CD4-positive, alpha-beta T cell (primary cell): ENCODE data around the gene PLXDC1. TPM values are rescaled to one million over a fixed set of nuclear protein-coding genes. Genes with fewer than 3 reads are reported as not detected.

ENCODE experiments used
- ATAC-seq: fragments of 200-7000 bp; cut with Tn5 transposase; one replicate; pipeline ENCODE4 v1.10.0; 2022; ENCODE audit warnings: mild to moderate bottlenecking; ENCODE audit not compliant: poor library complexity
- CTCF ChIA-PET: fragments of 350-600 bp; sonication (Branson Sonifier 250); formaldehyde crosslinking; loops from one replicate; lab custom pipeline; 2021; ENCODE audit warnings: antibody characterized with exemption, inconsistent platforms; lab: Charles Lee
- POLR2A ChIA-PET: fragments of 350-600 bp; sonication (Branson Sonifier 250); formaldehyde crosslinking; loops from one replicate; lab custom pipeline; 2021; ENCODE audit warnings: antibody characterized with exemption, inconsistent platforms; lab: Charles Lee
- DNase-seq, 14 experiments: peaks; one replicate each; pipeline ENCODE4 v3.0.0-alpha.2; 2013 to 2020; ENCODE audit warnings: mixed read lengths in 2 of 14
- H3K27ac ChIP-seq, 2 donors: one replicate each; pipeline versions ENCODE4 v1.5.1 to v1.7.0; 2013; ENCODE audit warnings: low read length in 2 of 2, low read depth in 1 of 2, mild to moderate bottlenecking in 1 of 2
- H3K27me3 ChIP-seq, 2 experiments: 1 replicate in 1 of 2; 2 replicates in 1 of 2; pipeline versions ENCODE4 v1.6.1 to v1.7.0; 2013; ENCODE audit warnings: low read length in 2 of 2, control low read depth in 1 of 2, mild to moderate bottlenecking in 1 of 2, moderate library complexity in 1 of 2; ENCODE audit not compliant: insufficient read depth in 2 of 2, control insufficient read depth in 1 of 2
- H3K36me3 ChIP-seq: one replicate; pipeline ENCODE4 v1.6.1; 2013; ENCODE audit warnings: low read length, control low read depth; ENCODE audit not compliant: insufficient read depth
- H3K4me1 ChIP-seq: one replicate; pipeline ENCODE4 v1.6.1; 2013; ENCODE audit warnings: low read length, control low read depth; ENCODE audit not compliant: insufficient read depth
- H3K4me3 ChIP-seq: one replicate; pipeline ENCODE4 v1.5.1; 2013; ENCODE audit warnings: mild to moderate bottlenecking, low read length, moderate library complexity
- H3K9me3 ChIP-seq, 2 experiments: 1 replicate in 1 of 2; 2 replicates in 1 of 2; pipeline versions ENCODE4 v1.6.1 to v1.7.0; 2013; ENCODE audit warnings: low read length in 2 of 2, mild to moderate bottlenecking in 2 of 2, control low read depth in 1 of 2, moderate library complexity in 1 of 2; ENCODE audit not compliant: control insufficient read depth in 1 of 2, insufficient read depth in 1 of 2
- H3K27ac Mint-ChIP-seq: one replicate; pipeline ENCODE4 v1.8.0; 2020; ENCODE audit warnings: mixed read lengths
- H3K27me3 Mint-ChIP-seq: one replicate; pipeline ENCODE4 v1.8.0; 2021; ENCODE audit warnings: mixed read lengths
- H3K36me3 Mint-ChIP-seq: one replicate; pipeline ENCODE4 v1.8.0; 2021; ENCODE audit warnings: low read depth, mixed read lengths
- H3K4me1 Mint-ChIP-seq: one replicate; pipeline ENCODE4 v1.8.0; 2021; ENCODE audit warnings: low read depth, mixed read lengths
- H3K4me3 Mint-ChIP-seq: one replicate; pipeline ENCODE4 v1.8.0; 2020; ENCODE audit warnings: mild to moderate bottlenecking, mixed read lengths
- H3K9me3 Mint-ChIP-seq: one replicate; pipeline ENCODE4 v1.8.0; 2020; ENCODE audit warnings: mixed read lengths
- CTCF ChIP-seq: fragments of 200-600 bp; IDR thresholded peaks from one replicate; pipeline ENCODE4 v1.8.0; 2022; ENCODE audit warnings: antibody characterized with exemption, mild to moderate bottlenecking
- intact Hi-C, 2 experiments: fragments of 100-400 bp; cut with DNase I in 1 of 2; cut with micrococcal nuclease in 1 of 2; formaldehyde crosslinking; loops; one replicate each; pipeline versions ENCODE4 v1.15.1 to v1.9.0; 2023 to 2025; cut with DNase I, micrococcal nuclease
- total RNA-seq, 174 experiments: library from RNA in 2 of 174; stranded (reverse) in 2 of 174; gene quantifications; one replicate each; pipeline ENCODE4 v1.2.3 and lab custom pipeline; 2021 to 2026

PLXDC1 gene
- total RNA-seq, 2 experiments from 2014 or later = 66.7 to 67.6 TPM

- Mint-ChIP-seq H3K36me3 (no peaks in the 10 kb centered on the region), H3K9me3 (no peaks in the 10 kb centered on the region), H3K27ac (no peak overlapping the region), H3K4me3 (no peak overlapping the region), H3K4me1 (peaks cover 8% of the 10 kb centered on the region), H3K27me3 (no peaks in the 10 kb centered on the region)
- Histone ChIP-seq H3K4me1 (no peaks in the 10 kb centered on the region), H3K9me3 (no peaks in the 10 kb centered on the region), H3K27me3 (no peaks in the 10 kb centered on the region), H3K27ac (no peak overlapping the region), H3K36me3 (no peaks in the 10 kb centered on the region), H3K4me3 (no peak overlapping the region)
- ChIA-PET POLR2A (interaction anchor here (0.7 to 1.3 kb wide), 3 partner anchors 15 to 33 kb away, joined by 3 to 4 read pairs (median 4); partner anchors contain the start of gene PLXDC1), CTCF (interaction anchor here (1.1 kb wide), 1 partner anchor 56 kb away, joined by 3 read pairs; no protein-coding TSS in a partner anchor)
- peak in 3 of 14 experiments; percentile 14 to 55 (median 44) for DNase-seq
- intact Hi-C loops = no loop called here
- ATAC-seq = no peak
- no peak for TF ChIP-seq CTCF
These were observed 32.6 kb downstream of the PLXDC1 start for GRCh38 chr17:39118674-39119419.

GRCh38 chr17:39116224-39116623, 35.2 kb downstream of the PLXDC1 start:
- H3K27me3 Mint-ChIP-seq = no peaks in the 10 kb centered on the region
- no peak for ATAC-seq
- CTCF ChIA-PET = no interaction called here

GRCh38 chr17:39115135-39115534, 36.3 kb downstream of the PLXDC1 start:
- no peak overlapping the region for H3K4me3 Mint-ChIP-seq
- ATAC-seq = no peak
- DNase-seq = no peak
- ChIA-PET POLR2A (interaction anchor here (1.2 kb wide), 1 partner anchor 16 kb away, joined by 3 read pairs; no protein-coding TSS in a partner anchor), CTCF (no interaction called here)
- H3K4me3 ChIP-seq = no peak overlapping the region
- no peaks in the 10 kb centered on the region for H3K4me1 ChIP-seq
- peaks cover 3% of the 10 kb centered on the region for H3K36me3 Mint-ChIP-seq
- H3K4me1 Mint-ChIP-seq = peaks cover 8% of the 10 kb centered on the region
- no peak overlapping the region for H3K27ac ChIP-seq
- TF ChIP-seq CTCF = no peak
- intact Hi-C loops = no loop called here
- H3K9me3 ChIP-seq = no peaks in the 10 kb centered on the region
- no peaks in the 10 kb centered on the region for H3K9me3 Mint-ChIP-seq
- H3K27me3 ChIP-seq = no peaks in the 10 kb centered on the region
- H3K36me3 ChIP-seq = no peaks in the 10 kb centered on the region
- no peaks in the 10 kb centered on the region for H3K27me3 Mint-ChIP-seq
- H3K27ac Mint-ChIP-seq = no peak overlapping the region

More at GRCh38 chr17:39116224-39116623, 35.2 kb downstream of the PLXDC1 start:
- H3K36me3 ChIP-seq = no peaks in the 10 kb centered on the region
- DNase-seq = no peak
- H3K4me3 ChIP-seq = no peak overlapping the region
- no peak for TF ChIP-seq CTCF
- POLR2A ChIA-PET = no interaction called here
- Mint-ChIP-seq H3K9me3 (no peaks in the 10 kb centered on the region), H3K4me1 (peaks cover 8% of the 10 kb centered on the region), H3K27ac (no peak overlapping the region), H3K36me3 (peaks cover 3% of the 10 kb centered on the region), H3K4me3 (no peak overlapping the region)
- no peaks in the 10 kb centered on the region for H3K27me3 ChIP-seq
- no peaks in the 10 kb centered on the region for H3K4me1 ChIP-seq
- H3K9me3 ChIP-seq = no peaks in the 10 kb centered on the region
- no peak overlapping the region for H3K27ac ChIP-seq
- intact Hi-C loops = no loop called here
